Right lobe of liver (tissue), 4 donors: ENCODE results near the gene EVC.

ENCODE experiments used
- POLR2A ChIP-seq: fragments of 450-650 bp; IDR thresholded peaks from one replicate; pipeline ENCODE4 v1.6.1; 2017; ENCODE audit warnings: antibody characterized with exemption, mild to moderate bottlenecking
- TF ChIP-seq, protein P1 (sequence below), 4 donors: fragments of 200-600 bp in 3 of 4; fragments of 450-650 bp in 1 of 4; IDR thresholded peaks; one replicate each; pipeline versions ENCODE4 v1.5.1 to v1.8.0; 2016 to 2022; ENCODE audit warnings: antibody characterized with exemption in 4 of 4, mild to moderate bottlenecking in 2 of 4
- donor health status: DM: no; HTN: no; CAD: no.
- donor health status: DM: no; HTN: no; CAD: no.
- donor health status: DM: no; HTN: yes; CAD: no.

DNA sequence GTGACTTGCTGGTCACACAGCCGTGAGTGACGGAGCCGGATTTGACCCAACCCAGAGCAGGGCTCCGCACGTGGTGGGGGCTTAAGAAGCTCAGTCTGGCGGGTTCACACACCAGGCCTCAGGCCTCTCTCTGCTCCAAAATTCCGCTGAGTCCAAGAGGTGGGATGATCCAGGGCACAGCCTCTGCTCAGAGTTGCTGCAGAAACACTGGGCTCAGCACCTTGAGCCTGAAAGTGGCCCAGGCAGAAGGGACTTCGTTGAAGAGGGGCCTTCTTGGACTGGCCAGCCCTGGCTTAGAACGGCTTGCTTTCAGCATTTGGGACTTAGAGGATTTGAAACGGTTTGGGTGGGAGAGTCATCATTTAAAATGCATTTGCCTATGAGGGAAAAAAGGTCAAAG, 21.2 kb downstream of the EVC start:
- TF ChIP-seq POLR2A: no peak
- TF ChIP-seq, protein P1, sequence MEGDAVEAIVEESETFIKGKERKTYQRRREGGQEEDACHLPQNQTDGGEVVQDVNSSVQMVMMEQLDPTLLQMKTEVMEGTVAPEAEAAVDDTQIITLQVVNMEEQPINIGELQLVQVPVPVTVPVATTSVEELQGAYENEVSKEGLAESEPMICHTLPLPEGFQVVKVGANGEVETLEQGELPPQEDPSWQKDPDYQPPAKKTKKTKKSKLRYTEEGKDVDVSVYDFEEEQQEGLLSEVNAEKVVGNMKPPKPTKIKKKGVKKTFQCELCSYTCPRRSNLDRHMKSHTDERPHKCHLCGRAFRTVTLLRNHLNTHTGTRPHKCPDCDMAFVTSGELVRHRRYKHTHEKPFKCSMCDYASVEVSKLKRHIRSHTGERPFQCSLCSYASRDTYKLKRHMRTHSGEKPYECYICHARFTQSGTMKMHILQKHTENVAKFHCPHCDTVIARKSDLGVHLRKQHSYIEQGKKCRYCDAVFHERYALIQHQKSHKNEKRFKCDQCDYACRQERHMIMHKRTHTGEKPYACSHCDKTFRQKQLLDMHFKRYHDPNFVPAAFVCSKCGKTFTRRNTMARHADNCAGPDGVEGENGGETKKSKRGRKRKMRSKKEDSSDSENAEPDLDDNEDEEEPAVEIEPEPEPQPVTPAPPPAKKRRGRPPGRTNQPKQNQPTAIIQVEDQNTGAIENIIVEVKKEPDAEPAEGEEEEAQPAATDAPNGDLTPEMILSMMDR (IDR thresholded peaks at IDR 0.05): no peak
